ENCODE measurements around the gene RBM47. TPM values are rescaled to one million over a fixed set of nuclear protein-coding genes. Genes with fewer than 3 reads are reported as not detected.

Gene RBM47
- total RNA-seq, 1 donor from 2014 or later = 0.37 TPM

- no peak for TF ChIP-seq CTCF (conservative IDR thresholded peaks at IDR 0.05)
- Mint-ChIP-seq H3K27me3 (ENCODE audit: low read depth) (peaks cover 2% of the 10 kb centered on the region), H3K4me1 (peaks cover 6% of the 10 kb centered on the region), H3K36me3 (ENCODE audit: low read depth) (no peaks in the 10 kb centered on the region), H3K27ac (ENCODE audit: unreplicated experiment) (no peak overlapping the region), H3K4me3 (no peak overlapping the region), H3K9me3 (no peaks in the 10 kb centered on the region)
- no peak for DNase-seq (ENCODE audit: low read depth, low spot score)
Measured at GRCh38 chr4:40482985-40483647, 146.5 kb downstream of the RBM47 start.

DNA sequence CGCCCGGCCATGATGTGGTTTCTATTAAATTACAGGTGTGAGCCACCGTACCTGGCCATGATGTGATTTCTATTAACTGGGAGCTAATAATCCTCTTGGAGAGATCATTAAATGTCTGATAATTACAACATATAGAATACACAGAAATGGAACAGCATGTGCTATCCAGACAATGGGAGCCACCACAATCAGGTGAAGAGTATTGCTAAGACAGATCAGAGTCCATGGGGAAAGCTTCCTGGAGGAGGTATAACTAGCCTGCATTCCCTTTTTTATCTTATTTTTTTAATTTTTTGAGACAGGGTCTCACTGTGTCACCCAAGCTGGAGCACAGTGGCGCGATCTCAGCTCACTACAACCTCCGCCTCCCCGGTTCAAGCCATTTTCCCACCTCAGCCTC, 147.7 kb downstream of the RBM47 start:
- TF ChIP-seq CTCF (conservative IDR thresholded peaks at IDR 0.05) = no peak
- Mint-ChIP-seq H3K27me3 (ENCODE audit: low read depth) (peaks cover 2% of the 10 kb centered on the region), H3K27ac (ENCODE audit: unreplicated experiment) (no peak overlapping the region), H3K4me1 (peaks cover 6% of the 10 kb centered on the region), H3K36me3 (ENCODE audit: low read depth) (no peaks in the 10 kb centered on the region), H3K4me3 (no peak overlapping the region), H3K9me3 (no peaks in the 10 kb centered on the region)
- no peak for DNase-seq (ENCODE audit: low read depth, low spot score)

DNA sequence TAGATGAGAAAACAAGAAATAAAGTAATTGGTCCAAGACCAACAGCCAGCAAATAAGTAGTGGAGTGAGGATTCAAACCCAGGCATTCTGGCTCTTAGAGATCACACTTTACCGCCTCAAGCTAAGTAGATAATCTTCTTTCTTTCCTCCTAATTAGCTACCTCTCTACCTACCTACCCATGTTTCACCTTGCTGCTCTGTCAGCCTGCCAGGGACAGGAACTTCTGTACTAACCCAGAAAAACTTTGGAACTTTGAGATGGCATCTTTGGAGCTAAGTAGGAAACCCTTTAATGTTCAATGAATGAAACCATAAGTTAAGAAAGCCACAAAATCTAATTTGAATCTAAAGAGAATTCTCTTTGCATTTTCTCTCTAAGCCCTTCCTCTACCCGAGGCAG, 149.4 kb downstream of the RBM47 start:
- peaks cover 6% of the 10 kb centered on the region for H3K4me1 Mint-ChIP-seq
- H3K27me3 Mint-ChIP-seq (ENCODE audit: low read depth) = peaks cover 2% of the 10 kb centered on the region
- H3K27ac Mint-ChIP-seq (ENCODE audit: unreplicated experiment) = no peak overlapping the region
- no peak for TF ChIP-seq CTCF (conservative IDR thresholded peaks at IDR 0.05)
- no peaks in the 10 kb centered on the region for H3K36me3 Mint-ChIP-seq (ENCODE audit: low read depth)
- no peak overlapping the region for H3K4me3 Mint-ChIP-seq
- no peak for DNase-seq (ENCODE audit: low read depth, low spot score)
- H3K9me3 Mint-ChIP-seq = no peaks in the 10 kb centered on the region

GRCh38 chr4:40479378-40479777, 150.3 kb downstream of the RBM47 start:
- H3K9me3 Mint-ChIP-seq = no peaks in the 10 kb centered on the region
- H3K4me3 Mint-ChIP-seq = no peak overlapping the region
- peaks cover 2% of the 10 kb centered on the region for H3K27me3 Mint-ChIP-seq (ENCODE audit: low read depth)
- H3K27ac Mint-ChIP-seq (ENCODE audit: unreplicated experiment) = no peak overlapping the region
- TF ChIP-seq CTCF (conservative IDR thresholded peaks at IDR 0.05) = no peak
- peaks cover 6% of the 10 kb centered on the region for H3K4me1 Mint-ChIP-seq
- no peaks in the 10 kb centered on the region for H3K36me3 Mint-ChIP-seq (ENCODE audit: low read depth)
- DNase-seq (ENCODE audit: low read depth, low spot score) = no peak

- H3K36me3 Mint-ChIP-seq (ENCODE audit: low read depth) = no peaks in the 10 kb centered on the region
- H3K27me3 Mint-ChIP-seq (ENCODE audit: low read depth) = no peaks in the 10 kb centered on the region
- no peak for DNase-seq (ENCODE audit: low read depth, low spot score)
- H3K9me3 Mint-ChIP-seq = no peaks in the 10 kb centered on the region
- no peak overlapping the region for H3K27ac Mint-ChIP-seq (ENCODE audit: unreplicated experiment)
- peaks cover 3% of the 10 kb centered on the region for H3K4me1 Mint-ChIP-seq
- no peak for TF ChIP-seq CTCF (conservative IDR thresholded peaks at IDR 0.05)
- H3K4me3 Mint-ChIP-seq = no peak overlapping the region
Measured at GRCh38 chr4:40475609-40476008, 154.1 kb downstream of the RBM47 start.
